Measurements from ENCODE around the gene ZNF23. TPM values are rescaled to one million over a fixed set of nuclear protein-coding genes. Genes with fewer than 3 reads are reported as not detected.

ZNF23 gene
- total RNA-seq, 1 experiment from 2014 or later, result 9.6 TPM

DNA sequence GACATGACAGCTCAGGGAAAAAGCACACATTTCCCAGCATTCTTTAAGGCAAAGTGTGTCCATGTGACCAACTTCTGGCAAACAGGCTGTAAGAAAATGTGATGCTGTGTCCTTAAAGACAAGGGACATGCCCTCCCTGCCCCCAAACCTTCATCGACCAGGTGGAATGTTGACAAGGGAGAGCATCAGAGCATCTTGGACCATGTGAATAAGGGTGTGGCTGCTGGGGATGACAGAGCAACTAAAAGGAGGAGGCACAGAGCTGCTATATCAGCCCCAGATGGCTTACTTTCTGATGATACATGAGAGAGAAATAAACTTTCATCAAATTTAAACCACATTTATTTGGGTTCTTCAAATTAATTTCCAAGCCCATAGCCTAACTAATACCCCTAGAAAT, 2.2 kb upstream of the ZNF23 start:
- Mint-ChIP-seq H3K9me3 (no peaks in the 10 kb centered on the region; a peak in 1 of 5 replicates), H3K36me3 (ENCODE audit: insufficient read depth in 1 of 3, low read depth in 3 of 3) (no peaks in the 10 kb centered on the region), H3K4me1 (peaks cover 13 to 20% of the 10 kb centered on the region in 2 experiments), H3K27me3 (ENCODE audit: low read depth) (no peaks in the 10 kb centered on the region; the same call in 1 of the 2 replicates), H3K27ac (no peak overlapping the region; a peak in 1 of 7 replicates), H3K4me3 (no peak overlapping the region)
- H3K23ac ChIP-seq (ENCODE audit: insufficient read length, low read depth, low read length), result no peak overlapping the region
- H3K18ac ChIP-seq (ENCODE audit: insufficient read length, low read depth, low read length), result no peak overlapping the region
- no peaks in the 10 kb centered on the region; the same call in 1 of the 2 replicates for H3K4me1 ChIP-seq (ENCODE audit: insufficient read depth, low read length)
- H2AK5ac ChIP-seq (ENCODE audit: insufficient read length, low read length), result no peak overlapping the region
- H2AFZ ChIP-seq (ENCODE audit: low read length), result no peak overlapping the region
- no peak overlapping the region for H2BK15ac ChIP-seq (ENCODE audit: low read depth, low read length)
- no peaks in the 10 kb centered on the region for H4K20me1 ChIP-seq (ENCODE audit: control insufficient read depth, insufficient read depth, insufficient read length)
- H2BK20ac ChIP-seq (ENCODE audit: low read depth, low read length, poor library complexity, severe bottlenecking), result no peak overlapping the region
- WGBS (ENCODE audit: extremely low coverage, insufficient read length, low lambda C conversion rate), result no CpG with 5 or more reads among the region's 1 CpG
- H4K5ac ChIP-seq (ENCODE audit: insufficient read length, low read depth, low read length), result no peak overlapping the region
- no peak overlapping the region for H4K91ac ChIP-seq (ENCODE audit: insufficient read length, low read depth, low read length)
- peaks cover 3% of the 10 kb centered on the region for H3K23me2 ChIP-seq (ENCODE audit: insufficient read length, low read depth, low read length, poor library complexity, severe bottlenecking)
- no peak overlapping the region for H3K4me2 ChIP-seq (ENCODE audit: insufficient read depth, insufficient read length, low read length)
- no peak overlapping the region for H2BK120ac ChIP-seq (ENCODE audit: low read depth, low read length, poor library complexity, severe bottlenecking)
- H3K27me3 ChIP-seq (ENCODE audit: insufficient read depth, low read length), result no peaks in the 10 kb centered on the region
- no peak for DNase-seq
- peaks cover 4% of the 10 kb centered on the region; the same call in 1 of the 2 replicates for H3K79me2 ChIP-seq (ENCODE audit: insufficient read depth, low read length)
- no peak overlapping the region for H3K27ac ChIP-seq (ENCODE audit: insufficient read length, low read depth, low read length)
- H3K9me3 ChIP-seq (ENCODE audit: control insufficient read depth, low read depth, low read length), result no peaks in the 10 kb centered on the region
- H2BK12ac ChIP-seq (ENCODE audit: insufficient read length, low read depth, low read length), result no peak overlapping the region
- H2BK5ac ChIP-seq (ENCODE audit: insufficient read length, low read length), result no peak overlapping the region
- no peaks in the 10 kb centered on the region for H3K79me1 ChIP-seq (ENCODE audit: insufficient read depth, low read depth, low read length, poor library complexity, severe bottlenecking)
- H3K9ac ChIP-seq (ENCODE audit: extremely low read depth, insufficient read length, low read length), result no peak overlapping the region
- no peak overlapping the region for H3K4ac ChIP-seq (ENCODE audit: low read depth, low read length)
- no peak overlapping the region for H4K8ac ChIP-seq (replicated peaks; ENCODE audit: insufficient read length, low read depth, low read length)
- H3K56ac ChIP-seq (ENCODE audit: insufficient read length, low read depth, low read length), result no peak overlapping the region
- no peak overlapping the region for H3K14ac ChIP-seq (ENCODE audit: insufficient read depth, low read length)
- no peak for TF ChIP-seq CTCF (conservative IDR thresholded peaks at IDR 0.05)
- no peak overlapping the region for H3T11ph ChIP-seq (ENCODE audit: low read length)
